ENCODE measurements around the gene TBC1D17. TPM values are rescaled to one million over a fixed set of nuclear protein-coding genes. Genes with fewer than 3 reads are reported as not detected.

The TBC1D17 gene
- total and polyA plus RNA-seq, 10 donors: 20.8 to 53.5 (median 36.6) TPM

- DNase-seq: no peak
- Histone ChIP-seq H3K27ac (no peak overlapping the region), H3K27me3 (replicated peaks in 1 of 7) (no peaks in the 10 kb centered on the region), H3K4me3 (no peak overlapping the region), H3K9me3 (no peaks in the 10 kb centered on the region), H3K4me1 (peaks cover 0 to 28% (median 4%) of the 10 kb centered on the region in 6 donors), H3K36me3 (peaks cover 0 to 100% (median 90%) of the 10 kb centered on the region in 6 donors)
- intact Hi-C loops (cut with DNase I; ENCODE audit: low total_unique reads): no loop called here
- TF ChIP-seq, protein P1, sequence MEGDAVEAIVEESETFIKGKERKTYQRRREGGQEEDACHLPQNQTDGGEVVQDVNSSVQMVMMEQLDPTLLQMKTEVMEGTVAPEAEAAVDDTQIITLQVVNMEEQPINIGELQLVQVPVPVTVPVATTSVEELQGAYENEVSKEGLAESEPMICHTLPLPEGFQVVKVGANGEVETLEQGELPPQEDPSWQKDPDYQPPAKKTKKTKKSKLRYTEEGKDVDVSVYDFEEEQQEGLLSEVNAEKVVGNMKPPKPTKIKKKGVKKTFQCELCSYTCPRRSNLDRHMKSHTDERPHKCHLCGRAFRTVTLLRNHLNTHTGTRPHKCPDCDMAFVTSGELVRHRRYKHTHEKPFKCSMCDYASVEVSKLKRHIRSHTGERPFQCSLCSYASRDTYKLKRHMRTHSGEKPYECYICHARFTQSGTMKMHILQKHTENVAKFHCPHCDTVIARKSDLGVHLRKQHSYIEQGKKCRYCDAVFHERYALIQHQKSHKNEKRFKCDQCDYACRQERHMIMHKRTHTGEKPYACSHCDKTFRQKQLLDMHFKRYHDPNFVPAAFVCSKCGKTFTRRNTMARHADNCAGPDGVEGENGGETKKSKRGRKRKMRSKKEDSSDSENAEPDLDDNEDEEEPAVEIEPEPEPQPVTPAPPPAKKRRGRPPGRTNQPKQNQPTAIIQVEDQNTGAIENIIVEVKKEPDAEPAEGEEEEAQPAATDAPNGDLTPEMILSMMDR (IDR thresholded peaks at IDR 0.05 in 8 of 11, conservative IDR thresholded peaks at IDR 0.05 in 3 of 11): no peak
- no peak for TF ChIP-seq POLR2AphosphoS5 (IDR thresholded peaks at IDR 0.05)
- no peak for TF ChIP-seq POLR2A (IDR thresholded peaks at IDR 0.05)
- WGBS, 5 donors: 94 to 100% (median 98%) methylated on average over 5 to 12 of the region's 12 CpGs
Observed at GRCh38 chr19:49835562-49835961, 41.9 kb upstream of the TBC1D17 start.

GRCh38 chr19:49836176-49837008 is 41.1 kb upstream of the TBC1D17 start:
- Histone ChIP-seq H3K36me3 (peaks cover 0 to 99% (median 85%) of the 10 kb centered on the region in 6 donors), H3K4me1 (peaks cover 0 to 19% (median 2%) of the 10 kb centered on the region in 6 donors), H3K27me3 (replicated peaks in 1 of 7) (no peaks in the 10 kb centered on the region), H3K27ac (no peak overlapping the region), H3K4me3 (no peak overlapping the region), H3K9me3 (no peaks in the 10 kb centered on the region)
- 94 to 98% (median 96%) methylated on average over 18 to 20 of the region's 20 CpGs for WGBS, 5 donors
- TF ChIP-seq POLR2A (IDR thresholded peaks at IDR 0.05) (no peak), POLR2AphosphoS5 (IDR thresholded peaks at IDR 0.05) (no peak)
- TF ChIP-seq, protein P1 (IDR thresholded peaks at IDR 0.05 in 8 of 11, conservative IDR thresholded peaks at IDR 0.05 in 3 of 11): no peak
- DNase-seq: no peak
- intact Hi-C loops (cut with DNase I; ENCODE audit: low total_unique reads): no loop called here

DNA sequence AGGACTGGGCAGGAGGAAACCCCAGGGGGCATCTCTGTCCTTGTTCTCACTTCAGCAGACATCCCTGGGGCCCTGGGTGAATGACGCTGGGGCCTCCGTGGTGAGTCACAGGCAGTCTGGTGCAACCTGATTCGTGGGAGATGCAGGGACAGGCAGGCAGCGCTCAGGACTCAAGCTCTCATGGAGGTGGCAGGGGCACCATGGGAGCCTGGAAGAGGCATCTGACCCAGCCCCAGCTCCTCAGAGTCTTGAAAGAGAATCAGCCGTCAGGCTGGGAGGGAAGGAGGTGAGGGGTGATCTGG is 40.5 kb upstream of the TBC1D17 start:
- H3K9me3 ChIP-seq: no peaks in the 10 kb centered on the region
- peaks cover 0 to 93% (median 79%) of the 10 kb centered on the region in 6 donors for H3K36me3 ChIP-seq
- H3K27ac ChIP-seq: no peak overlapping the region
- H3K27me3 ChIP-seq (replicated peaks in 1 of 7): no peaks in the 10 kb centered on the region
- 88 to 94% (median 94%) methylated on average over 3 to 5 of the region's 5 CpGs for WGBS, 5 donors
- H3K4me3 ChIP-seq: no peak overlapping the region
- DNase-seq: no peak
- no peak for TF ChIP-seq POLR2A (IDR thresholded peaks at IDR 0.05)
- TF ChIP-seq, protein P1 (IDR thresholded peaks at IDR 0.05 in 8 of 11, conservative IDR thresholded peaks at IDR 0.05 in 3 of 11): no peak
- TF ChIP-seq POLR2AphosphoS5 (IDR thresholded peaks at IDR 0.05): no peak
- intact Hi-C loops (cut with DNase I; ENCODE audit: low total_unique reads): no loop called here
- H3K4me1 ChIP-seq: peaks cover 0 to 14% (median under 1%) of the 10 kb centered on the region in 6 donors

- Histone ChIP-seq H3K9me3 (no peaks in the 10 kb centered on the region), H3K27me3 (replicated peaks in 1 of 7) (no peaks in the 10 kb centered on the region), H3K36me3 (peaks cover 0 to 89% (median 74%) of the 10 kb centered on the region in 6 donors), H3K27ac (no peak overlapping the region), H3K4me1 (peaks cover 0 to 9% (median 0%) of the 10 kb centered on the region in 6 donors), H3K4me3 (no peak overlapping the region)
- no peak for TF ChIP-seq POLR2A (IDR thresholded peaks at IDR 0.05)
- TF ChIP-seq, protein P1 (IDR thresholded peaks at IDR 0.05 in 8 of 11, conservative IDR thresholded peaks at IDR 0.05 in 3 of 11): no peak
- TF ChIP-seq POLR2AphosphoS5 (IDR thresholded peaks at IDR 0.05): no peak
- intact Hi-C loops (cut with DNase I; ENCODE audit: low total_unique reads): no loop called here
- WGBS, 5 donors: 96 to 97% (median 97%) methylated on average over 9 of the region's 9 CpGs
- no peak for DNase-seq
Observed at GRCh38 chr19:49837425-49837824, 40.1 kb upstream of the TBC1D17 start.
